ENCODE measurements around the gene SMYD2.
A peak's percentile ranks its signal among the peaks of the same experiment; 100 is the strongest.
"Not testable (repeated sequence)": the region's sequence is repeated elsewhere in the genome, so short reads cannot be mapped to it uniquely, and the experiment has no call there.

SMYD2 gene

DNA sequence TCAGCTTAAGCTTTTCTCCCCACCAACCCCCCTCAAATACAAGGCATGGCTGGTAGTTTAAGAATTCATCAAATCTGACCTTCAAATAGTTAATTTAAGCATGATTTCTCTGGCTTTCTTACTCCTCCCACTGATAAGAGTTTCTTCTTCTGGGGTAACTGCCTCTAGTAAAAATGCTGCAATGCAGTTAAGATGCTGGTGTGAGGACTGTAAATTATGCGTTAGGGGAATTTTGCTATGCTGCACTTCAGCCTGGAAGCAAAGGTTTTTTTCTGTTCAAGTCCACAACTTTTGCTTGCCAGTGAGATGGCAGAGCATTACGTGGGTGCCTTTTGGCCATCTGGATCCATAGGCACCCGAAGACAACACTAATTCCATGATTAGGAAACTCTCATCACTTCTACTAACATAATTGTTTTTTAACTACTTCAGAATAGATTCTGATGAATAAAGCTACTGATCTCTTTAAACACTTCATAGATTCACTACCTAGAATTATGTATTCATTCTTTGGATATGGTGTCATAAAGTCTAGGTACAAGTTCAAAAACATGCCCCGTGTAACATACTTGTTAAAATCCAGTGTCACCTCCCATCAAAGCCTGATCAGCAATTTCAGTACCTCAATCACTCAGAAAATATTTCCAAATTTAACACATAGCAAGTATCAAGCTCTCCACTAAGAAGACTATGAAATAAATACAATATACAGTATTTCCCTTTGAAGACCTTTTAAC, 8.8 kb upstream of the SMYD2 start:
- no peak for DNase-seq (ENCODE audit: low read depth in 3 of 3)

DNA sequence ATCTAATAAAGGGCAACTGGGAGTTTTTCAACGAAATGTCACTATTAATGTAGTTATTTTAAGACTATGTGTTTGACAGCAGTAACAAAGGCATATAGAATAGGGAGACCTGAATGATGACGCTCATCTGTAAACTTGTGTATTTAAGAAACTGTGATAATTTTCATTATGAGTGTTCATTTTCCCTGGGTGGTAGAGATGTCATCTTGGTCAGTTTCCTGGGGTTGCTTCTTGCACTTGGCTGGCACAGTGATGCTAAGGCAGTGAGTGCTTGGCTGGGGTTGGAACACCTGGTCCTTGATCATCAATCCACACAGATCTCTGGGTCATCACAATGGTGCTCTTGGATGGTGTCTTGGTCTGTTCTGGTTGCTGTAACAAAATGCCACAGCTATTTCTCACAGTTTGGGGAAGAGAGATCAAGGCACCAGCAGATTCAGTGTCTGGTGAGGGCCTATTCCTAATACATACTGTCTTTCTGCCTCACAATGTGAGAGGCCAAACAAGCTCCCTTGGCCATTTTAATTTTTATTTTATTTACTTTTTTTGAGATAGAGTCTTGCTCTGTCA, 7.9 kb upstream of the SMYD2 start:
- no peak for DNase-seq (ENCODE audit: low read depth in 3 of 3)

DNA sequence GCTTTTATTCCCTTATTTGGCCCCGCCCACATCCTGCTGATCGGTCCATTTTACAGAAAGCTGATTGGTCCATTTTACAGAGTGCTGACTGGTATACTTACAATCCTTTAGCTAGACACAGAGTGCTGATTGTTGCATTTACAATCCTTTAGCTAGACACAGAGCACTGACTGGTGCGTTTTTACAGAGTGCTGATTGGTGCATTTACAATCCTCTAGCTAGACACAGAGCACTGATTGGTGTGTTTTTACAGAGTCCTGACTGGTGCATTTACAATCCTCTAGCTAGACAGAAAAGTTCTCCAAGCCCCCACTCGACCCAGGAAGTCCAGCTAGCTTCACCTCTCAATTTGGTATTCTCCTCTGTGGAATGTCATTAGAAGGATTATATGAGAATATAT, 5.3 kb upstream of the SMYD2 start:
- DNase-seq (ENCODE audit: low read depth in 3 of 3), result not testable (repeated sequence)

DNA sequence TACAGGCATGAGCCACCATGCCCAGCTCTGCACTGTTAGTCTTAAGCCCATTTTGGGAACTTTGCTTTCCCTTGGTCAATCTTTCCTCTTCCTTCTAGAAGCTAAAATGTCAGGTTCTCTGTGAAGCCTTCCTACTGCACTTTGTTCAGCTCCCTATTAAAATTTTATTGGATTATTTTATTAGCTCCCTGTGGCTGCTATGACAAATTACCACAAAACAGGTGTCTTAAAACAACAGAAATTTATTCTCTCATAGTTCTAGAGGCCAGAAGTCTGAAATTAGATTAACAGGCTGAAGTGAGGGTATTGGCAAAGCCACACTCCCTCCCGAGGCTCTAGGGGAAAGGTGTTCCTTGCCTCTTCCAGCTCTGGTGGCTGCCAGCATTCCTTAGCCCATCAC, 4.2 kb upstream of the SMYD2 start:
- no peak for DNase-seq (ENCODE audit: low read depth in 3 of 3)

DNA sequence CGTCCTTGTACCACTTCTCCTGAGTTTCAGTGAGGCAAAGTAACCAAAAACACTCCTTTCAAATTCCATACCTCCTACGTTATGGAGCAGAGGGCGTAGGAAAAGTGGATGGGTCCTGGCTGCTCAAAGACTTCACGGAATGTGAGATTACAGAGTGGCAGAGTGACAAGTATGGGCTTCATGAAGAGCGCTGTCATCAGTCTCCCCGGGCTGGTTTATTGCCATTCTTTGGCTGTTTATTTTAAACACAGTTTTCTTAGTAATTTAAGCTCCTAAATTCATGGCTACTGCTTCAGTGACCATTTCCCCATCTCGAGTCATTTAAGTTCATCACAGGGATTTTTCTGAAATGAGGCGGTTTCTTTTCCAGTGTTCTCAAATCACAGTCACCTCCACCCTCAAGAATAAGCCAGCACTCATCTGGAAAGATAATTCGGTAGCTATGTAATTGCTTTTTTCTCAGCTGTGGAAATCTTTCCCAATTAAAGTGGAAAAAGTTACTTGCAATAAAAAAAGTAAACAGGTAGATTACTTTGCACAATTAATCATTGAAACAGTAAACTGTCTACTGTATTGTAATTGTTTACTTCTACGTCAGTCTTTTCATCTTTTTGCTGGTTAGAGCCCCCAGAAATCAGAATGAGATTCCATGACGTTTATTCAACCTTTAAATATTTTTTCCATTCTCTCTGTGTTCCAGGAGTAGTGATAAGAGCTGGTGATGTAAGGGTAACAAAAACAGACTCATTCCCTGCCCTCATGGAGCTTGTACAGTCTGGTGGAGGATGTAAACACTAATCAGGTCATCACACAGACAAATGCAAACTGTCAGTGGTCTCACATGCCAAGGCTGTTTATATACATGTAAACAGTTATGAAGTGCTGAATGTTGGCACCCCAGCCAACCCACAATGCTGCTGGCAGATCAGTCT, 3.0 kb upstream of the SMYD2 start:
- DNase-seq (ENCODE audit: low read depth in 3 of 3), result no peak

DNA sequence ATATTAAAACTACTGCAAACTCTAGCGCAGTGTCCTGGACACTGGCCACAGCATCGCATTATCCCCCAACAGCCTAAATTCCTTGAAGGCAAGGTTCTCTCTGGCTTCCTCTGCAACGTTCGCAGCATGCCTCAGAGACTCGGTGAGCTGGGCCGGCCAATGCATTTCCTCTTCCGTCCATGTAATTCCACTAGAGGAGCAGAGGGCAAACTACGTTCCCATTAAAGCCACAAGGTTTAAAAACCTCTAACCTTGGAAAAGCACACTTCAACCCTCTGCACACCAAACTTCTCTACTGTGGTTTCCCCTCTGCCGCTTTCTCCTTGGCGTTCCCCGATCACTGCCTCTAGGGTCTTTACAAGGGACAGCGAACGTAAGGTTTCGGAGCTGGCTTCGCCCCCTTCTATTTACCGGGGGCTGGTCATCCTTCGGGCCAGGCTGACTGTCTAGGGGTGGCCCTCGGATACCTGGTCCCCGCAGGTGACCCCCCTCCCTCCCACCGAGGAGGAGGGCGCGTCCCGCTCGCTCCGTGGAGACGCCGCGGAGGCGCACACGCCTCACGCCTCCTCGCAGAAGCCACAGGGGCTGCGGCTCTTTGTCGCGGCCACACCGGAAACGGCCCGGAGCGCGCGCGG, 456 bp upstream of the SMYD2 start:
- DNase-seq (ENCODE audit: low read depth in 3 of 3), result peak in 1 of 3 experiments; percentile 4

DNA sequence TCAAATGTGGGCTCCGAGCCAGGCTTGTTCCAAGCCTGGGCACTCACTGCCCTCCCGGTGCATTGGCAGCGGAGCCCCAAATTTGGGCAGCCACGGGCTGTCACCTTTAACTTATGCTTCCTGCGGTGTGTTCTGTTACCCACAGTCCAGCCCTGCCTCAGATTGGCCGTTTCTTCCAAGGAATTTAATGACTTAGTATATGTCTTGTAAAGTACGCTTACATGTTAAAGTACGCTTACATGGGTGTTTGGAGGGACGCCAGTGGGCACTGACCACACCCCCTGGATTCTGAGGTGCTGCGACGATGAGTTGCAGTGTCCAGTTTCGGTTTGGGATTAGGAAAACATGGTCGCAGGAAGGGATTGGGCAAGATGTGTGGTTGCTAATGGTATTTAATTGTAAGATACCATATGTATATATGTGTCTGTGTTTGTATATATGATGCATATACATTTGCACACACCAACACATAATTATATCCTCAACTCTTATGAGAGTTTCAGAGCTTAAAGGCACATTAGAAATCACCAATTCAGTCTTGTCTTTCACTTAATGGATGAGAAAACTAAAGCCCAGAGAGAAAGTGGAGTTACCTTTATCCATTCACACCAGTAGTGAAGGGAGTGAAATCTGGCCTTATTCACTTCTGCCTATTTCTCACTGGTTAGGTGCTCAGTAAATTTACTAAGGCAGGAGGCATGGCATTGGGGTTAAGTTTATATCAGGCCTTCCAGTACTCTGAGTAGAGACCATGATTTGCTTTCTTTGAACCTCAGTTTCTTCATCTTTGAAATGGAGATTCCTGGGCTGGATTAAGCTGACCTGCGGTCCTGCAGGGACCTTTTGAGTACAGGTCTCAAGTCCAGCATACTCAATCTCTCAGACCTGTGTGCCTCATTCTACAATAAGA, 1.0 kb downstream of the SMYD2 start:
- peak in 1 of 3 experiments; percentile 9 for DNase-seq (ENCODE audit: low read depth in 3 of 3)

DNA sequence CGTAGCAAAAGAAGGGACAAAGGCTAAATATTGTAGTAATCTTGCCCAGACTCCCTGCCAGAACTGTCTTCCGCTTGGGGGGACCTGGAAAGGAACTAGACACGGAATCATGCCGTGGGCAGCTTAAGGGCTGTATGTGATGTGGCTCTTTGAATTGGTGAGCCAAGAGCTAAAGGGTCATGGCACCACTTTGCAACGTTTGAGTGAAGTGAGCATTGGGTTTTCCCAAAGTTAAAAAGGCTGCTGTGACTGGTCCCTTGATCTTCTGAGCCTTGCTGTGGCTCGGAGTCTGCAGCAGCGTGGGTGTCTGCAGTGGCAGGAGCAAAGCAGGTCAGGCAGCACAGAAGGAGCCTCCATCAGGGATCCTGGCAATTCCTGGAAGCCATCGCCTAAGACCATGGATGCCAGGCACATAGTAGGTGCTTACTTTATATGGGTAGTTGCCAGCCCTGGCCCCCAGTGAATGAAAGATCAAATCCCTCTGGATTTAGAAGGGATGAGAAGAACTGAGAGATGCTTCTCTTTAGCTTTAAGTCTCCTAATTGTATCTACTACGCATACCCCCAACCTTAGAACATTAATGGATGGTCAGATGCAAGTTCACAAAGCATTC, 1.8 kb downstream of the SMYD2 start:
- peak in 1 of 3 experiments; percentile 21 for DNase-seq (ENCODE audit: low read depth in 3 of 3)

DNA sequence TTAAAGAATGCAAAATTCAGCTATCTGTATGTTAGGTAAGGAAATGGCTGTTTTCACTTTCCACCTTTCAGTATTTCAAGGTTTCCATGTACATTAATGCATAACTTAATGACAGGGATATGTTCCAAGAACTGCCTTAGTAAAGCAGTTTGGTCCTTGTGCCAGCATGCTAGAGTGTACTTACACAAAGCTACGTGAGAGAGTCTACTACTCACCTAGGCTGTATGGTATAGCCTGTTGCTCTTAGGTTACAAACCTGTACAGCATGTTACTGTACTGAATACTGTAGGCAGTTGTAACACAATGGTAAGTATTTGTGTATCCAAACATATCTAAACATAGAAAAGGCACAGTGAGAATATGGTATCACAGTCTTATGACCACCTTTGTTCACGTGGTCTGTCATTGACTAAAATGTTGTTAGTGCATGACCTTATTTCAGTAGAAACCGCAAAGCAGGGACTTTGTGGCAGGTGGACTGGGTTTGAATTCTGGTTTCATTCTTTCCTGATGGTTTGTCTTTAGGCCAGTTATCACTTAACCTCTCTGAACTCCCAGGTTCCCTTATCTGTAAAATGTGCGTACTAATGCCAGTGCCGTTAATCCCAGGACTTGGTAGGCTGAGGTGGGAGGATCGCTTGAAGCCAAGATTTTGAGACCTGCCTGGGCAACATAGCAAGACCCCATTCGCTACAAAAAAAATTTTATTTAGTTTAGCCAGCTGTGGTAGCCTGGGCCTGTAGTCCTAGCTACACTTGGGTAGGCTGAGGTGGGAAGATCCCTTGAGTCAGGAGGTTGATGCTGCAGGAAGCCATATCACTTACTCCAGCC, 4.9 kb downstream of the SMYD2 start:
- DNase-seq (ENCODE audit: low read depth in 3 of 3), result no peak

DNA sequence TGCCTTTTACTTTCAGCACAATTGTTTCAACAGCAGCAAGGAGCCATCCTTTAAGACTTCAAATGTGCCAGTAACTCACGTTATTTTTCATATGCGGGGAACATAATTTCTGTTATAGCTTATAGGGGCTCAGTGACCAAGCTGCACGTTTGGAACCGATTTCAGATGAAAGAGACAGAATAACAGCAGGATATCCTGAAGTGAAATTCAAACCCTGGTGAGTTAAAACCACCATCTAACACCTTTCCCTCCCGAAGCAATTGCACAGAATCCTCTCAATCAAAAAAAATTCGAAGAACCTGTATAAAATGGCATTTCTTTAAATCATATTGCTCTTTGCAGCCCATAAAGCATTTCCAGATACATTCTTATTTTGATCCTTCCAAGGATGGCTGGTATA, 6.9 kb downstream of the SMYD2 start:
- DNase-seq (ENCODE audit: low read depth in 3 of 3), result no peak

DNA sequence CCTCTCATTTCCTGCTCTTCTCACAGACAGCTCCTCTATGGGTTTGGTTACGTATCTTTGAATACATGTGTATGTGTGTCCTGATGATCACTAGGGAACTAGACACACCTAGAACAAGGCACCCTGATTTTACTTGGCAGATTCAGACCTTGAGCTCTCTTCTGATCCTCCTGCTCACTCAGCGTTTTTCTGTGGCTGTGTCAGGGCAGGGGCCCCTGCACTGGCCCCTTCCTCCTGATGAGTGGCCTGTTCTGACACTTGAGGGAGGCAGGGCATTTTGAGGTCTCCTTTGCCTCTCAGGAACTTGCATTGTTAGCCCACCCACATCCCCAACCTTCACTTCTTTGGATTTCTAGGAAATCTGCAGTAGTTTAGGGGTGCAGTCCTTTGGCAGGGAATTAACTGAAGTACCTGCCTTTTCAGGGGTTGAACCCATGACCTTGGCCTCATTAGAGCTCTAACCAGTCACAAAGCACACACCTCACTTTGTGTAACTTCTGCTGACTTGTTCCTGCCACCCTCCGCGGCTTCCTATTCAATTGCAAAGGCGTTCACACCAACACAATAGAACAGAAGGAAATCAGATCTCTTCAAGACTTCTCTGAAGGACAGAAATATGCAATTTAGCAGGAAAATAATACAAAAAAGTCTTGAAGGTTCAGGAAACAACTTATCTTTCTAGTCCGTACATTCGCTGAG, 8.8 kb downstream of the SMYD2 start:
- DNase-seq (ENCODE audit: low read depth in 3 of 3), result no peak

DNA sequence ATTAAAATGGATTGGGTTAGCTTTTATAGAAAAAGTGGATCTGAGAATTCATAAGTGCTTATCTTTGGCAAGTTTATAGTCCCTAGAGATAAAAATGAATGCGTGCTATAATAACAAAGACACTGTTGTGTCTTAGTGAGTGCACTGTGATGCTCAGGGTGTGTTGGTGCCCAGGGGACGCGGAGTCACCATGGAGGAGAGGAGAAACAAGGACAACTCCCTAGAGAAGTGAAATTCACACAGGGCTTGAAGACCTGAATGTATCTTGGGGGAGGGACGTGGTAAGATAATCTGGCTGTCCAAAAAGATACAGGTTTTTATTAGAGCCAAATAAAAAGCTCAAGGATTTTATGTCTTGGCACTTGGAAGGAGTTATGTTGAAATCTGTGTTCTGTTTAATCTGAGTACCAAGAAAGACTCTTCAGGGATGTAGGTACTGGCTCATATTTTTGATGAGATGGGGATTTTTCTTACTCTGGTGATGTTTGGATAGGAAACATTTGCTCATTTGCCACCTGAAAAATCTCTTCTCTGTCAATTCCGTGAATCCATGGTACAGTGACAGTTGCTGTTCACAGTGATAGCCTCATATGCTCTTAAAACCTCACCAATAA, 9.6 kb downstream of the SMYD2 start:
- DNase-seq (ENCODE audit: low read depth in 3 of 3), result no peak

DNA sequence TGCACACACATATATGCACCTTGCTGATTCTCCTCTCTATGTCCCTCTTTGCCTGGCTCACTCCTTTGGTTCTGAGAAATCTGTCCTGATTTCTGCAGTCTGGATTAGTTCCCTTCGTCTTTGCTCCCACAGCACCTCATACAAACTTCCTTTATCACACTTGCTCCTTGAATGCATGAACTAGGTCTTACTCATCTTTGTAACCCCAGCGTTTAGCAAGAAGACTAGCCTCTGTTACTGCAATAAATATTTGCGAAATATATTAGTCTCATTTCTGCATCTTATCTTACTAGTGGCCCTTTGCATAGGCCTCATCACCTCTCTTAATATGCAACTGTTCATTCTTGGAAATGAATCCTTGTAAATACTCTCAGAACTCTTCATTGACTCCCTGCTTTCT, 11.4 kb downstream of the SMYD2 start:
- no peak for DNase-seq (ENCODE audit: low read depth in 3 of 3)

DNA sequence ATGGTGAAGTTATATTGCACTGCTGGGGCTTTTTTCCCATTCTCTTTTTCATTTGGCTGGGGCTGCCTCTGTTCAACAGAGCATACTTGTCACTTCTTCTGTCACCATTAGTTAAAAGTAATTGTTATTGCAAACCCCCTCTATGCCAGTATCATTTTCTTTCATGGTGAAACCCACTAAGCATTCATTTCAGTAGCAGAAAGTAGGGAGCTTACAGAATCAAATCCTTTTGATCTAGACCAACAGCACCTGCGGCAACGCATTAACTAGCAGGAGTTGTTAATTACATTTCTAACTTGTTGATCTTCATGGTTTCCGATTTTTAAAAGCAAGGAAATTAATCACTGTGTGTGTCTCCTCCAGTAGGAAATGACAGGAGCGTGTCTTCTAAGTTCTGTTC, 15.0 kb downstream of the SMYD2 start:
- DNase-seq (ENCODE audit: low read depth in 3 of 3), result no peak

DNA sequence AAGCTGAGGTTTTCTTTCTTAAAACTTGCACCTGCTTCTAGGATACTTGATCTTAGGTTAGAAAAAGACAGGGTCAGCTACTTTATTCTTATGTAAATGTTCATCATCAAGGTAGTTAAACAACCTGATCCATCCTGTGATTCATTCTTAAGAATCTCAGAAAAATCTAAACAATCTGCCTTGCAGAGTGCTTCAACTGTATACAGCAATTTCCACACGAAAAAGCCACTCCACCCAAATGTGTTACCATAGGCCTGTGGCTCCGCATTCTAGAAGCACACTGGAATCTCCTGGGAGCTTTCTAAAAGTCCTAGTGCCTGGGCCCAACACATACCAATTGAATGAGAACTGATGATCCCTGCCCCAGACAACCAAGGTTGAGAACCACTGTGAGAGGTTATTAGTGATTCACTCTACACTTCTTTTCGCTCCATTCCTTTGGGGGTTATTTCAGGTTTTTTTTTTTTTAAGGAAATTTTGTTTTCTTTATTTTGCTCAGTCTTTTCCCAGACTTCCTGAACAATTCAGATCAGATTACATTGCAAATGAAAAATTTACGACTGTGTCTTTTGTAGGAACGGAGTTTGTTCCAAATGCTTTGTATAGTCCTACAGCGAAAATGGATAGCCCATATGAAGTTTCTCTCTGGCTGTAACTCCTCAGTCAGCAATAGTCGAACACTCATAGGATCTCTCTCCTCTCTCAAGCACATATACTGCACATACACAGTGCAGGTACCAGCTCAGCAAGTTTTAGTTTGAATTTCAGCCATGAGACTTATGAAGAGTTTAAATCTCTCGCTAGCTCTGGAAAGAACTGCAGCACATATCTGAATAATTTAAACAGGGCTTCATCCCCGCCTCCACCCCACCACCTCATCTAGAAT, 16.1 kb downstream of the SMYD2 start:
- DNase-seq (ENCODE audit: low read depth in 3 of 3), result no peak

DNA sequence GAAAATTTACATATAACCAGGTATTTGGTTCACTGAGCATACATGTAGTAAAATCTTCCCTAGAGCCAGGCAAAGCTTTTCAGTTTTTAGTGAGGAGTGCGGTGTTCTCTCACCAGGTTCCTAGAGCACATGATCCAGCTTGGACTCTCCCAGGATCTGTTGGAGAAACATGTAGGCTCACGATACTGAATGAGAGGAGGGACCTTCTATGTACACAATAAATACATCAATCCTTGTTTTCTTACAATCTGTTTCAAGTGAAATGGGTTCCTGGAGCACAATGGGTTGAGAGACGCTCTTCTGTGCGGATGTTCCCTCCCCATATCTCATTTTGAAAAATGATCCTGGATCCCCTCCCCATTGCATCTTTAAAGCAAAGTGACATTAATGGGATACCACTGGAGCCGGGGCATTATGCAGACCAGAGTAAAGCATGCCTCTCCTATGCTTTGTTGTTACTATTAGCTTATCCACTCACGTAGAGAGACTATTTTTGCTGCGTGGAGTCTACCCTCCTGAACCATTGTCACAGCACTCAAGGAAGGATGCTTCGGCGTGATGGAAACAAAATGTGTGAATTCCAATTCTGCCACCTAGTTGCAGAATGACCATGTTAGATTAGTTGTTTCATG, 19.3 kb downstream of the SMYD2 start:
- no peak for DNase-seq (ENCODE audit: low read depth in 3 of 3)

DNA sequence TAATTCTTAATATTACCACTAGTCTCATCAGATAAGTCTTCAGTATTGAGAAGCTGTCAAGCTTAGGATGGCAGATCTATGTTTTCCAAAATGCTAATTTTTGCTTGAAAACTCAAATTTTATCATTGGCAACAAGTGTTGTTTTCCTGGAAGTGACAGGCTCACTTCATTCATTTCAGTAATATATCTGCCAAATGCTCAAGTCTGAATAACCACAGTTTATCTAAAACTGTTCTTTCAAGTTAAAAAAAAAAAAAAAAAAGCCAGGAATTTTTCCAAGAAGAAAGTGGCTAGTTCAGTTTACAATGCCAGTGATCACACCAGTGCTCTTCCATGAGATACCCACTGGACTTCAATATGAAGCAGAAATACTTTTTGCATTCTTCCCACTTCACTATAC, 20.6 kb downstream of the SMYD2 start:
- DNase-seq (ENCODE audit: low read depth in 3 of 3), result no peak
